Inflammatory macrophage treated with lipopolysaccharide for 4 hours (primary cell): ENCODE results near the gene NFXL1.

Experiments used
- DNase-seq: peaks from one replicate; pipeline ENCODE4 v3.0.0-alpha.2; 2020

NFXL1 gene

DNA sequence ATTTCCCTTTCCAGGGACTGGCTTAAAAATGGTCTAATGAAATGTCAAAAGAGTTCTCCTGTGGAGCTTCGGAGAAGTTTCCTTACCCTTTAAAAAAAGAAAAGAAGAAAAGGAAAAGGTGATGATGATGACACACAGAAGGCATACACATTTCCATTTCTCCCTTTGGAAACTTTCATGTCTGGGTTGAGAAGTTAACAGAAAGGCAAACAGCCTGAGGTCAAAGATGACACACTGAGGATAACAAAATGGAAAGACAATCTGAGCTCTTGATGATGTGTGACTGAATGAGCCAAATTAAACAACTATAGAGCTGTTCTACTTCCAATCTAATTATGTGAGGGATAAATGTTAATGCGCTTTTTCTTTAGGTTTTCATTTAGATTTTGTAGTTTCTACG, 32.2 kb downstream of the NFXL1 start:
- no peak for DNase-seq

DNA sequence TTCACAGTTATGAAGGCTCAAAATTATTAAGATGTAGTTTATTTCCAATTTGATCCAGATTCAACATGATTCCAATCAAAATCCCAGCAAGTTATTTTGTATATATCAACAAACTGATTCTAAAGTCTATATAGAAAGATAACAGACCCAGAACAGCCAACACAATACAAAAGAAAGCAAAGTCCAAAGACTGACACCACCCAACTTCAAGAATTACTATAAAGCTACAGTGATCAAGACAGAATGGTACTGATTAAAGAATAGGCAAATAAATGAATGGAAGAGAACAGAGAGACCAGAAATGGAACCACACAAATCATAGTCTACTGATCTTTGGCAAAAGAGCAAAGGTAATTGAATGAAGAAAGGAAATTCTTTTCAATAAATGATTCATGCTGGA, 34.9 kb downstream of the NFXL1 start:
- DNase-seq = no peak

DNA sequence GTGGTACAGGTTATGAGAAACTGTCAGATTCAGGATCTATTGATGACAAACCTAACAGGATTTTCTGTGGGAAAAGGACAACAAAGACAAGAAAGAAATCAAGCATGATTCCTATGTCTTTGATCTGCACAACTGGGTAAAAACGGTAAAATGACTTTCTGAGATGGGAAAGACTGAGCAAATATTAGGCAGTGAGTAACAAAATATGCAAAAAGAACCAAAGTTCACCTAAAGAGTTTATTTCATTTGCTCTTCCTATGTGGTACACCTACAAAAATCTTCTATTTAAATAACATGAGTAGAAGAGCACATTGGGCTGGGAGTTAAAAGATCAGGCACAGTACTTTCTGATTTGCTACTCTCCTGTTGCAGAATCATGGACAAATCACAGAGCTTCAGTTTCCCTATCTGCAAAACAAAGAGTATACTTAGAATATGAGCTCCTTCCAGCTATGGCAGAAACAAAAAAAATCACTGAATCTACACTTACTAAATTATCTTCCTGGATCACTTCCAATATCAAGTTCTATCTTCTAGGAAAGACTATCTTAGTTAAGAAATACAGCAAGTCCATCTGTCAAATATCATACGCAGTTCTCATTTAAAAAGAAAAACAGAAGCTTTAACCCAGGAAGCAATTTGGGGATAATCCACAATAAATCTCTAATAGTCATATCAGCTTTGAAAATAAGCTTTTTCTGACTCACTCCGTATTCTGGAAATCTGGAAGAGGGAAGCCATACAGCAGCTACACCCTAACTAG, 37.4 kb downstream of the NFXL1 start:
- DNase-seq = no peak

DNA sequence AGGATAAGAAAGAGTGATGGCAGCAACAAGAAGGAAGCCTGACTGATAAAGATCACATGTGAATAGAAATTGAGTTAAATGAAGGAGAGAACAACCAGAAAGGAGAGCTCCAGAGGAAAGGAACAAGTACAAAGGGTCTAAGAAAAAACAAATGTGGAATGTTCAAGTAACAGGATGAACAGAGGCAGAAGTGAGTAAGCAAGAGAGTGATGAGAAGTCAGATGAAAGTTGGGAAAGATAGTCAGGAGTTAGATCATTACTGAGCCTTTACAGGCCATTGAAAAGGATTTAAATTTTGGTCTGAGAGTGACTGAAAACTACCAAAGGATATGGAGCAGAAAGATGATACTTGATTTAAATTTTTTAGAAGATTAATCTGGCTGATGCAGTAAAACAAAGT, 38.1 kb downstream of the NFXL1 start:
- DNase-seq = no peak

DNA sequence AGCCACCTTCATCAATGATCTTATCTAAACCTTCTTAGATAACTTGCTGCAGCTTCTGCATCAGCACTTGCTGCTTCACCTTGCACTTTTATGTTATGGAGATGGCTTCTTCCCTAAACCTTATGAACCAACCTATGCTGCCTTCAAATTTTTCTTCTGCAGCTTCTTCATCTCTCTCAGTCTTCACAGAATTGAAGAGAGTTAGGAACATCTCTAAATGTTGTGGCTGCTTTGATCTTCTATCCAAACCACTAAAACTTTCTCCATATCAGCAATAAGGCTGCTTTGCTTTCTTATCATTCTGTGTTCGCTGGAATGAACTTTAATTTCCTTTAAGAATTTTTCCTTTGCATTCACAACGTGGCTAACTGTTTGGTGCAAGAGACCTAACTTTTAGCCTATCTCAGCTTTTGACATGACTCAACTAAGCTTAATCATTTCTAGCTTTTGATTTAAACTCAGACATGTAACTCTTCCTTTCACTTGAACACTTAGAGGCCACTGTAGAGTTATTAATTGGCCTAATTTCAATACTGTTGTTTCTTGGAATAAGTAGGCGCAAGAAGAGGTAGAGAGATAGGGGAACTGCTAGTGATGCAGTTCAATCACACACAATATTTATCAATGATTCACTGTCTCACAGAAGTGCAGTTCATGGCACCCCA, 40.4 kb downstream of the NFXL1 start:
- DNase-seq = no peak

DNA sequence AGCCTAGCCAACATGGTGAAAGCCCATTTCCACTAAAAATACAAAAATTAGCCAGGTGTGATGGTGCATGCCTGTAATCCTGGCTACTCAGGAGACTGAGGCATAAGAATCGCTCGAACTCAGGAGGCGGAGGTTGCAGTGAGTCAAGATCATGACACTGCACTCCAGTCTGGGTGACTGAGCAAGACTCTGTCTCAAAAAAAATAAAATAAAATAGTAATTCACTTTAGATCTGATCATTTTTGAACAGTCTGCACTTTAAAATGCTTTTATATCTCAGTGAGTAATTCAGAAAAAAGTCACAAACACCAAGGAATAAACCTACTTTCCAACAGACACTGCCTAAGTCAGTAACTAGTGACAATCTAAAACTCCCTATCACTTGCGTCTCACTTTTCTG, 50.9 kb downstream of the NFXL1 start:
- DNase-seq = no peak

DNA sequence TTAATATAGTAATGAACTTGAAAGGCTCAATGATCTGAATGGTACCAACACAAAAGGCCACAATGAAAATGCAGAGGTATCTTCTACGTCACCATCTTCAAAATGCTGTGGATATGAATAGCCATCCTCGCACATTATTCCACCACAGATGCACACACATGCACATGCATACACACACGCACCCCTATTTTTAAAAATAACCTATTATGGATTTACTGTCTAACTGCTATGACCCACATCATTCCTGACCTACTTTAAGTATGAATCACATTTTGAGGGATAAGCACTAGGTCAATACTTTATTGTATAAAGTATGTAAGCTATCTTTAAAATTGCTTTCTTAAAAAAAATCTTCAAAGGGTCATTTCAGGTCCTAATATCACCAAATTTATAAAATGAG, 52.1 kb downstream of the NFXL1 start:
- DNase-seq = no peak

DNA sequence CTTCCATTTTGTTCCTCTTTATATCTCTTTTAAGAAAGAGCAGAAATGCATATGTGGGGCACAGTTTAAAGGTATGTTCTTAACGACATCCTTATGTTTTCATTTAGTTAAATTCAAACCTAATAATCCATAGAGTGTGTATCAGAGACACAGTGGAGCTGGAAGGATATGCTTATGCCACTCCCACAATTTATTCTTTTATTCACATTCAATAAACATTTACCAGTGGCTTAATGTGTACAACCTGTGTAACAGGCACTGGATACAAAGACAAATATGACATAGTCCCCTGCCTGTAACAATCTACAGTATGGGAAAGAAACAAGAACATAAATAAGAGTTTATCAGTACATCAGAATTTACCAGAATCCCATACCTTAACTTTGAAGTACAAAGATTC, 54.1 kb downstream of the NFXL1 start:
- DNase-seq = no peak

DNA sequence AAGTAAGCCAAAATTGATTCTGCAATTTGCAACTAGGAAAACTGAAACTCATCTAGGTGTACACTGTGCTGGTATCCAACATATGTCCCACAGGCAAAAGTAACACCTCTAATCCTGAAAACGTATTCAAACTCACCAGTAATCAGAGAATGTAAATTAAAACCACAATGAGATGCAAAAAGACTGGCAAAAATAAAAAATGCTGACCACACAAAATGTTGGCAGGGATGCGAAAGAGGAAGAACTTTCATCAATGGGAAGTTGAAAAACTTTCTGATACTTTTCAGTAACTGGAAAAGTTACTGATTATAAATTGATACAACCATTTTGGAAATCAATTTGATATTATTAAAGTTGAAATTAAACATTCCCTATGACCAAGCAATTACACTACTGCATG, 56.4 kb downstream of the NFXL1 start:
- DNase-seq = no peak

DNA sequence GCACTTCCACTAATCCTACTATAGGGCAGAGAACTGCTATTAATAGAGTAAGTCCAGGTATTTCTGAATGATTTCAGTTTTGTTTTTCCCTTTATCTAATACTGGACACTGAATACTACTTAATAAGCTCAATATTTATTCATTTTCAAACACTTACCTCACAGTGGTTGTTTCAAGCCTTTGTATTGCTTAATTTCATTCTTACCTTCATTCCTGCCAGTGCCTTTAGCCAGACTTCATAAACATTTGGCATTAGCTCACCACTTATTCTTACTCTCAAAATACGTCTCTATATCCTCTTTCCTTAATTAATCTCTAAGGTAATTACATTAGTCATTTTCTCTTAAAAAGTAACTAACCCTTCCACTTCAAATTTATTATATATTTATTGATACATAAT, 57.7 kb downstream of the NFXL1 start:
- no peak for DNase-seq

DNA sequence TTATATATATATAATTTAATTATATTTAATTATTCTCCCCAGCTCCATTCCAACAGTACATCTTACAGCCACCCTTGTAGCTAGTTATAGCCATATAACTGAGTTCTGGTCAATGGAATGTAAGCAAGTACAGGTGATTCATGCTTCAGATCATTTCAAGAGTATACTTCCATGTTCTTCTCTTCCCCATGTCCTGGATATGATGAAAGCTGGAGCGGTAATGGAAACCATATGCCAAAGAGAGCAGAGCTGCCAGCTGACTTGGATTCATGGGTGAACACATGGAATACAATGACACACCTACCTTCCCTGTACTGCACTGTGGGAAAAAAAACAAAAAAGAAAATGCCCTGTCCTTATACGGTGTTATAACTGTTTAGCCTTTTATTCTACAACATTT, 59.0 kb downstream of the NFXL1 start:
- no peak for DNase-seq

DNA sequence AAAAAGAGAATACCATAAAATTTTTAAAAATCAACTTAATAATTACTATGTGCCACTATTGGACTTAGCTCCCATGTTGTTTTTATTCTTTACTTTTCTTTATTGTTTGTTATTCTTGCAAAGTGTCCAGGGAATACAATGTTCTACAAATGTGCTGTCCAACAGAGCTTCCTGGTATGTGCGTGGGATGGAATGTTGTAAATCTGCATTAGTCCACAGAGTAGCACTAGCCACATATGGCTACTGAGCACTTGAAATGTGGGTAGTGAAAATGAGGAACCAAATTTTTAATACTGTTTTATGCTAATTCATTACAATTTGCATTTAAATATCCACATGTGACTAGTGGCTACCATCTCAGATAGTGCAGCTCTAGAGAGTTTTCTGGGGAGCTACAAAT, 62.2 kb downstream of the NFXL1 start:
- peak; percentile 37 for DNase-seq

DNA sequence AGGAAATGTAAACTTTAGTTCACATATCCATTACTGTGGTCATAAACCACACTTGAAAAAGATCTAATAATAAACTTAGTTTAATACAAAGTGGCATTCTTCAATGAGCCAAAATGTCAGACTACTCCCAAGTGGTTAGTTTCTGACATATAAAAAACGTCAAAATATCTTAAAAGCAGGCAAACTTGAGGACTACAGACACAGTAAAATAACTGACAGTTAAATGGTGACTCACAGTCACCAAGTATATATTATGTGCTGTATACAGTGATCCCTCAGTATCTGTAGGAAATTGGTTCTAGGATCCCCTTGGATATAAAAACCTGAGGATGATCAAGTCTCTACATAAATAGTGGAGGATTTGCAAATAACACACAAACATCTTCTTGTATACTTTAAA, 64.9 kb downstream of the NFXL1 start:
- DNase-seq = no peak

DNA sequence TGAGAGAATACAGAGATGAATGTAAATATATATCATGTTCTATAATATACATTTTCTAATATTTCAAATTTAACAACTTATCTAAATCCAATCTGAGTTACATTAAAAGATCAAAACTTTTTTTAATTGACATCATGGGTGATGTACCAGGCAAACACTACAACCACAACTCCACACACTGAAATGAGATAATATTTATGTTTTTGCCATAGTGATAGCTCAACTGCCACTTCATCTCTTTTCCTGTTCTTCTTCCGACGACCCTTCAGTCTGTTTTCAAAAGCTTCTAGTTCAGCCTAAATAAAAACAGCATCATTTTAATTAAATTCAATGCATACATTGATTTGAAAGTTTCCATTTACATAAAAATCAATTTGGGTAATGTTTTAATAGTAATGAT, 66.3 kb downstream of the NFXL1 start:
- DNase-seq = no peak

DNA sequence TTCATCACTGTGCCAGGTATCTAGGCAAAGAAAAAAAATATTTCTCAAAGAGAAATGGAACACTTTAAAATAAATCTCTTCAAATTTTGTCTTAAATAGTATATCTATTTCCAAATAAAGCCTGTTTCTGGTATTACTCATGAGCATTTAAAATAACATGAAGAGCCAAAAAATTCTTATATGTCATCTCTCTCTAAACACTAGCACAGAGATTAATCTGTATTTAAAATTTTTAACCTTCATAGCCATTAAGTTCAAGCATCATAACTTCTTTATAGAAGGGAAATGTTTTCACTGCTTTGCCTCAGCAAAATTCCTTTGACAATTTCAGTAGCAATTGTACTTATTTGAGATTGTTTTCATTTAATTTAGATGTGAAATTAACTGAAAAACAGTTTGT, 71.4 kb downstream of the NFXL1 start:
- DNase-seq = no peak

DNA sequence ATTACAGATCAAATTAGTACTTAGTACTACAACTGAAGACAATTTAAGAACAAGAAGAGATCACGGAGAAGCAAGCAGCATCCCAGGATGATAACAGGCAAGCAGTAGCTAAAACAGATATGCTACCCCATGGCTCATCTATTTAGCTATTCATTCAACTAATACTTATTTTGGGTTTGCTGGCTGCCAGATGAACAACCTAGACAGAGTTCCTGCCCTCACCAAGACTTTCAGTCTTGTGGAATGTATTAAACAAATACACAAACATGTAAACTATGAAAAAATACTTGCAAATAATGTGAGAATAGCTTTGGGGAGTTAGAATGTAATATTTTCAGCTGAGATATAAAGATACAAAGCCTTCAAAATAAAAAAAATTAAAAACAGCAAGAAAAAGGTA, 74.1 kb downstream of the NFXL1 start:
- DNase-seq = no peak

DNA sequence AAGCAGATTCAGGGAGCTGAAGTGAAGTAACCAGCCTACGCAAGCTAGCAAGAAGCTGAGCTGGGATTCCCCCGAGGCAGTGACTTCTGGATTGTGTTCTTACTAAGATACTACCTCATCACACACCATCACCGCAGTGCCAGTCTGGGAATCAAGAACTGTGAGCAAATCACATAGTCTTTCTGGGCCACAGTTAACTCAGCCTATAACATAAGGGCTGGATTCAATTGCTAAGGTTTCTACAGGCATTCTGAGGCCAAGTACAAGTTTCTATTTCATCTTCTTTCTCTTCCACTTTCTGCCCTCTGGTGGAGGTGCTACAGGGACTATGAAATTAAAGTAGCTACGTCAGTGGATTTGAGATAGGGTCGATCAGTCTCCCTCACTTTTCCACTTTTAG, 75.1 kb downstream of the NFXL1 start:
- peak; percentile 69 for DNase-seq

DNA sequence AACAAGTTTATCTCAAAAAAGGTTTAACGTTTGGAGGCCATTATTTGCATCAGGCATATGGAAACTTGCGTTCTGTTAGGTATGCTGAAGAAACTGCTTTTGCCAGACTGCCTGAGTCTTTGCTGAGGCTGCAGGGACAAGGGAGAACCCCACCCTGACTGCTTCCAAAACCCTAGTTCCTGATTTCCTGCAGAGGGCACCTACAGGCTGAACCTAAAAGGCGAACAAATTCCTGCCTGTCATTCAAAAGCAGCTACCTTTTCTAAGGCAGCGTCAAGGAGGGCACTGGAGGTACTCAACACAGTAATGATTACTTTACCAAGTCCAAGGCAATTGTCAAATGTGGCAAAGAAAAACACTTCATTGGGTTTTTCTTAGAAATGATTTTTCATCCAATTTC, 75.9 kb downstream of the NFXL1 start:
- DNase-seq = no peak

DNA sequence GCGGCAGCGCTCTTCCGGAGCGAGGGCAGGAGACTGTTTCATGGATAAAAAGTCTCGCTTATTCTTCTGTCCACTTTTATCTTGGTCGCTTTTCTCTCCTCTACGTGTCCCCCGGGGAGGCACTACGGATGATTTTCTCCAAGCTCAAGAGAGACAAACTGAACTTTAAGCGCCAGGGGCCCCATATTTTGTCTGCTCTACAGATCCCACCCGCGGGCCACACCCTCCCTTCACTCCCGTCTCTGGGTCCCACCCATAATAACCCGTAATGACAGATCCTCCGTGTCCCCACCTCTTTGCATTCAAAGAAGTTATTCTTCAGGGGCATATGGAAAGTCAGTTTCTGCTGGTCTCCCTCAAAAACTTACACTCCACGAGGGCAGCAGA, 76.5 kb downstream of the NFXL1 start, which contains the start of gene CORIN:
CORIN (minus strand) TSS at position 160 of the 387 bp plus-strand sequence; CDS start at position 42, 118 bp downstream.
- DNase-seq = no peak

DNA sequence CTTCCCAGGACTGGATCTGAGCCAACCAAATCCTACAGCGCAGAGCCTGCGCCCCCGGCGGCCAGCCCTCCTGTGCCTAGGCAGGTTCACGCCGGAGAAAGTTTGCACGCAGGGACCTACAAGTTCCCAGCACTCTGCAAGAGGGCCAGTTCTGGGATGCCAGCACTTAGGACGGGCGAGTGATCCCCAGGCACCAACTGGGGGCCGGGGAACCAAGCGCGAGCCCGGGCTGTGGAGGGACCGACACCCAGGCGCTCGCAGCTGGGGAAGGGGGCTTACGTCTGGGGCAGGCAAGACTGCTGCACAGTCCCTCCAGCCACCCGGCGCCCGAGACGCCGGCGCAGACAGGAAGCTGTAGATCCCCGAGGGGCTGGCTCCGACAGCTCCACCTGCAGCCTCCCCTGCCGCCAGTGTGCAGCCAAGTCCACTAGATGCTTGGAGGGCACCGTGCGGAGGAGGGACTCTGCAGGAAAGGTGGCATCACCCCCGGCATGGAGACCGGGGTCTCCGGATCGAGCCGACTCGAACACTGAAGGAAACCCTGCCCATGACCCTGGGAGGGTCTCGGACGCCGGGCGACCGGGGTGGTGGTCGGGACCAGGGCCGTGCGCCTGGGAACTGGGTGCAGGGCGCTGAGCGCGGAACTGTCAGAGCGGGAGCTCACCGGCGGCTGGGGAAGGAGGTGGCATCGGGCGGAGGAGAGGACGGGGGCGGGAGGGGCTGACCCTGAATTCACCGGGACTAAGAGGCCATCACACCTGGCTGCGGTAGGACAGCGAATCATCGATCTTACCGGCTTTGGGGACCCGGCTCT, 77.1 kb downstream of the NFXL1 start:
- no peak for DNase-seq

DNA sequence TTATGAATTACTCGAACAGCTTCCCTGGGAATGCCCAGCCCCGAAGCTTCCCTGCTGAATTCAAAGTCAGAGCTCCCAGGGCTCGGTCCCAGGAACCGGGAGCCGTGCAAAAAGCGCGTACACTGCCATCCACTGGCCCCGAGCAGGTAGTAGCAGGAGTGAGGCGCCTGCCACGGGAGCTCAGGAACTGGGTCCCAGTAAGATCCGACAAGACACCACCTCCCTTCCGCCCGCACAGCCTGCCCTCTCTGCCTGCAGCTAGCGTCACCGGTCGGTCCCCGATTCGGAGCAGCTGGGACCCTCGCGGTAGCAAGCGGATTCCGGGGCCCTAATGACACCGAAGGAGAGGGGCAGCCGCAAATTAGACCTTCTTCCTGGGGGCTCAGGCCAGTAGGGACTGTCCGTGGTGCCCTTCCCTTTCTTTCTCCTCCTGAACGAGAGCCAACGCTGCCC, 77.7 kb downstream of the NFXL1 start:
- DNase-seq = peak; percentile 49

DNA sequence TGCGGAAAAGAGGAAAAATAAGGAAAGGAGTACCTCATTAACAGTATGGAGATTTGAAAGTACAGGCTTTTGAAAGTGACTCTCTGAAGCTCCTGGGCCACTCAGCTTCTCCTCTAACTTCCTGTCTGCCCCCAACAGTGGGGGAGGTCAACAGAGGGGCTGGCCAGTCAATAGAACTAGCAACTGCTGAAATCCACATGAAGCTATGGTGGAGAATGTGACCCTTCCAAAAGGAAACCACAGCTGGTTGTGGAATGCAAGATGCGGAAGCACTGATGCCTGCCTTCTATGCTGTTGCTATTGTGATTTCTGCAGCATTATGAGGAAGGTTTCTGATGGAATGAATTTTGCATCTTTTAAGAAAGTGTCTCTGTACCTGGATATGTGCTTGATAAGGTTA, 78.9 kb downstream of the NFXL1 start:
- DNase-seq = no peak

DNA sequence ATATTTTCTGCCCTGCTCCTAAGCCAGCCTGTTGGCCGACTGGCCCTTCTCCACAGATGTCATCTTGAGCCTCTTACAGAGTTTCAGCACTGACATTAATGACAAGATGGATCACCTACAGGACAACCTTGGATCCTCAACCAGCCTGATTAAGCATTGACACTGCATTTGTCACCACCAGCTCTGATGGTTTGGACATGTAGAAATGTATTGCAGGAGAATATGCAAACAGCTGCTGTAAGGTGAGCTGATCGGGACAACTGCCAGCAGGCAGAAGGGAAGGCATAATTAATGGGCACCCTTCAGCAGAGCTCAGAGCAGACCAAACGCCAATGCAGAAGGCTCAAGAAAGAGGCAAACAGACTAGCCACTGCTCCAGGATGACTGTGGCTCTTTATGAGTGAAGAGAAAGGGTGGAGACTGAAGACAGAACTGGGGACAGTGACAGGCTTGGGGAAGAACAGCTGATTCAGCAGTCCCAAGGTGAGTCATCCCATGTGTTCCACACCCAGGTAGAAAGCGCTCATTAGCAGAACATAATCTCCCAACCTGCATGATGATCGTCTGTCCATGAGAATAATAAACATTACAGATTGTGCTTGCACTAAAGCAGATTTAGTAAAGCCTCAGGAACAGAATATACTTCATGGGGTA, 83.2 kb downstream of the NFXL1 start:
- DNase-seq = no peak
